HCT116 (cell line): ENCODE data around the gene PCCB.

Source experiments
- CBX3 ChIP-seq: IDR thresholded peaks from 2 replicates; pipeline ENCODE4 v1.6.1; 2012; ENCODE audit warnings: low read depth
- CEBPB ChIP-seq: IDR thresholded peaks from 2 replicates; pipeline ENCODE4 v1.6.1; 2012; ENCODE audit warnings: low read depth
- CTCF ChIP-seq, 3 experiments: fragments of 200-600 bp in 1 of 3; sonication (generic) in 1 of 3; IDR thresholded peaks in 2 of 3; conservative IDR thresholded peaks in 1 of 3; 2 replicates each; pipeline ENCODE4 v1.5.1; 2012 to 2017; ENCODE audit warnings: low read depth in 2 of 3, low read length in 2 of 3, antibody characterized with exemption in 1 of 3, borderline replicate concordance in 1 of 3, control low read depth in 1 of 3, mild to moderate bottlenecking in 1 of 3, mixed read lengths in 1 of 3, mixed run types in 1 of 3, moderate library complexity in 1 of 3; ENCODE audit not compliant: insufficient read depth in 1 of 3
- EGR1 ChIP-seq: IDR thresholded peaks from 2 replicates; pipeline ENCODE4 v1.6.1; 2012; ENCODE audit warnings: low read depth
- ELF1 ChIP-seq: IDR thresholded peaks from 2 replicates; pipeline ENCODE4 v1.6.1; 2012; ENCODE audit warnings: low read depth, borderline replicate concordance
- EZH2 ChIP-seq: fragments of 200-600 bp; sonication (generic); IDR thresholded peaks from 2 replicates; pipeline ENCODE4 v1.6.1; 2017; ENCODE audit warnings: antibody characterized with exemption, mixed run types
- FOSL1 ChIP-seq: IDR thresholded peaks from 2 replicates; pipeline ENCODE4 v1.6.1; 2012; ENCODE audit warnings: low read depth
- POLR2A ChIP-seq: IDR thresholded peaks from 2 replicates; pipeline ENCODE4 v1.7.0; 2011; ENCODE audit warnings: borderline replicate concordance; ENCODE audit not compliant: insufficient read depth, insufficient read length; ENCODE audit errors: extremely low read depth
- POLR2AphosphoS5 ChIP-seq: IDR thresholded peaks from 2 replicates; pipeline ENCODE4 v1.6.1; 2011; ENCODE audit warnings: mild to moderate bottlenecking, low read depth, low read length, moderate library complexity
- RAD21 ChIP-seq: IDR thresholded peaks from 2 replicates; pipeline ENCODE4 v1.6.1; 2012; ENCODE audit warnings: low read depth, mild to moderate bottlenecking
- REST ChIP-seq: IDR thresholded peaks from 2 replicates; pipeline ENCODE4 v1.6.1; 2012; ENCODE audit warnings: low read depth
- SP1 ChIP-seq: IDR thresholded peaks from 2 replicates; pipeline ENCODE4 v1.6.1; 2012; ENCODE audit warnings: low read depth
- TCF7L2 ChIP-seq: IDR thresholded peaks from 2 replicates; pipeline ENCODE4 v1.7.0; 2011; ENCODE audit warnings: borderline replicate concordance, inconsistent platforms; ENCODE audit not compliant: insufficient read depth, insufficient read length; ENCODE audit errors: extremely low read depth

GRCh38 chr3:136346486-136346885 is 96.3 kb downstream of the PCCB start:
- TF ChIP-seq POLR2A (no peak), CTCF (IDR thresholded peaks at IDR 0.05 in 2 of 3, conservative IDR thresholded peaks at IDR 0.05 in 1 of 3; ENCODE audit: borderline replicate concordance in 1 of 3, insufficient read depth in 1 of 3, low read depth in 2 of 3, low read length in 2 of 3) (no peak), EGR1 (no peak), CBX3 (no peak), FOSL1 (no peak), RAD21 (no peak), POLR2AphosphoS5 (no peak), ELF1 (no peak), TCF7L2 (no peak), EZH2 (no peak), SP1 (no peak), CEBPB (no peak), REST (no peak)
